GM21526 (cell line): ENCODE measurements around the gene SSBP3.

Experiments
- ATAC-seq: cut with Tn5 transposase; IDR thresholded peaks from one replicate; pipeline ENCODE4 v1.9.1; 2021; ENCODE audit warnings: moderate library complexity; ENCODE audit not compliant: unreplicated experiment, low FRiP score

The SSBP3 gene

DNA sequence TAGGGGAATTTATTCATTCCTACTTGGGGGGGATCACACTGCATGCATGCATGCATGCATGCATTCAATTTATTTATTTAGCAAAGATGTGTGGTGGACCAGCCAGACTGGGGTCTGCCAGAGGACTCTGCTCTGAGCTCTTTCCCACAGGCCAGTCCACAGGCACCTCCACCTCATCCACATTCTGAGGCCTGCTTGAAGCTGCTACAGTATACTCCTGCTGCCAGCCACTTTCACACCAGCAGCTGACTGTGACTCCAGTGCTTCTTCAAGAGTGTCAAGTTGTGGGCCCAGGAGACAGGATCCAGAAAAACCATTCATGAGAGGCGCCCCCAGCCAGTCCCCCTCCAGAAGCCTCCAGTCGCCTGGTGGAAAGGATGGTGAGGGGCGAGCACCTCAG is 30.9 kb downstream of the SSBP3 start:
- ATAC-seq: no peak

DNA sequence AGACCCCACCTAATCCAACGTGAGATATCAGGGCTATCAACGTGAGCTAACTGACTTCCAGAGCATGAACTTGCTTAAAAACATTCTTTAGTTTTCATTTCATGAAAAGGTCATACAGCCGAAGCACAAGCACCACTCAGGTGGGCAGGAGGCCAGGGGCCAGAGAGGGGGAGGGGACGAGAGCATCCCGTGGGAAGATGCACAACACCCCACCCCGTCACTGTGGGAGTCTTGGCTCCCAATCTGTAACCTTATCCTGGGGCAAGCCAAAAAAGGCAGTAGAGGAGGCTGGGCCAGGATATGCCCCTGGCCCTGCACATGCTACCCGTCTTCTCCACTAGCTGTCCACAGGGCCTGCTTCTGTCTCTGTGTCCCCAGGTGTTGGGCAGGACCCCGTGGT is 31.4 kb downstream of the SSBP3 start:
- ATAC-seq: no peak

DNA sequence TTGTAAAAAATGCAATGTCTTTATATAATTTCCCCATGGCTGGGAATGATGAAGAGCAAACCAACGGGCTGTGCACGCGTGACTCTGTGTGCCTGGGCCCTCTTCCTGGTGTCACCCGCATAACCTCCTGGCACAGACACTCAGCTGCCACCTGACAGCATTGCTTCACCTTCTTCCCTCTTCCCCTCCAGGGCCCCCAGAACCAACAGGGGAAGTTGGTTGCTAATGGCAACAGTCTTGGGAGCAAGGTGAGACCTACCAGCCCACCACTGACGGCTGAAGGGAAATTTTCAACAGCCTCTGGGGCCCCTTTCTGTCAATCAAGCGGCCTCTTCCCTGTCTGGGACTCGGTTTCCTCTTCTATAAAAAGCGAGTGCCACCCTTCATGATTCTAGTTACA is 33.2 kb downstream of the SSBP3 start:
- ATAC-seq: no peak

DNA sequence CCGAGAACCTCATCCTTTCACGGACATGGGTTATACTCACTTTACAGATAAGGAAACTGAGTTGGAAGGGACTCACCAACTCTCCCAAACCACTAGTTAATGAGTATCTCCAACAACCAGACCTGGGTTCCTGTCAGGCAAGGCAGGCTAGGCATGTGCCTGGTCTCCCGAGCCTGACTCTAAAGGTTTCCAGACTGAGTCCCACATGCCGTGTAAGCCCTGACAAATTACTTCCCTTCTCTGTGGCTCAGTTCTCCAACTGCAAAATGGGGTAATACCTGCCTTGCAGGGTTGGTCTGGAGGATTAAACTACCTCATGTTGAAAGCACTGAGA is 34.3 kb downstream of the SSBP3 start:
- ATAC-seq: no peak

DNA sequence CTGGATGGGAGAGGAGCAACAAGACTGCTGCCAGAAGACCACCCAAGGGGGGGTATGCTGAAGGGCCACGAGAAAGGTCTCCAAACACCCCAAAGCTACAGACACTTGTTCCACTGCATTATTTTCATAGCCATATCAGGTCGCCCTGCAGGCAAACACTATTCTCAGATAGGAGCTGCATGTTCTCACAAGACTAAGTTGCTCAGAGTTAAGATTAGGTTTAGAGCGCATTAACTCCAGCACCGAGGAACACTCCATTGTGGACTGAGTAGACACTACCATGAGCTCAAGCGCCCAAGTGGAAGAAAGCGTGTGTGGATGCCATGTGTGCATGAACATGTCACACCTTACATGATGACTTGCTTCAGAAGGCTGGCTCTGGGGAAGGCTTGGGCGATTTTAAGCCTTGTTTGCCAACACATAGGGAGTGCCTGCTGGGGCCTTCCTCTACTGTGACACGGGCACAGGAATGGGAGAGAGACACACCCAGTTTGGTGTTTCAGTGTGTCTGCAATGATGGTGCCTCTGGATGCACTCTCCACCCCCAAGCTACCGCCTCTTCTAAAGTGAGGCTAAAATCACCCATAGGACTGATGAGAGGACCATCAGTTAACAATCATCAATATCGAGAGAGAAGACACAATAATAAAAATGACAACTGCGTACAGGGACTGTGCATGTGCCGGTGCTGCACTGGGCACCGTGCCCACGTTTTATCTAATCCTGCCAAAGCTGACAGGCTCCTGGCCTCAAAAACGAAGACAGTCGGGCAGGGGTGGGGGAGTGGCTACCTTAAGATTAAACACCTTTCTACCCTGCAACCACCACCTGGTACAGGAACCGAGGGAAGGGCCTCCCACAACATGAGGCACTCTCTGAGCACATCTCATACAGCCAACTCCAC is 34.9 kb downstream of the SSBP3 start:
- ATAC-seq: no peak

DNA sequence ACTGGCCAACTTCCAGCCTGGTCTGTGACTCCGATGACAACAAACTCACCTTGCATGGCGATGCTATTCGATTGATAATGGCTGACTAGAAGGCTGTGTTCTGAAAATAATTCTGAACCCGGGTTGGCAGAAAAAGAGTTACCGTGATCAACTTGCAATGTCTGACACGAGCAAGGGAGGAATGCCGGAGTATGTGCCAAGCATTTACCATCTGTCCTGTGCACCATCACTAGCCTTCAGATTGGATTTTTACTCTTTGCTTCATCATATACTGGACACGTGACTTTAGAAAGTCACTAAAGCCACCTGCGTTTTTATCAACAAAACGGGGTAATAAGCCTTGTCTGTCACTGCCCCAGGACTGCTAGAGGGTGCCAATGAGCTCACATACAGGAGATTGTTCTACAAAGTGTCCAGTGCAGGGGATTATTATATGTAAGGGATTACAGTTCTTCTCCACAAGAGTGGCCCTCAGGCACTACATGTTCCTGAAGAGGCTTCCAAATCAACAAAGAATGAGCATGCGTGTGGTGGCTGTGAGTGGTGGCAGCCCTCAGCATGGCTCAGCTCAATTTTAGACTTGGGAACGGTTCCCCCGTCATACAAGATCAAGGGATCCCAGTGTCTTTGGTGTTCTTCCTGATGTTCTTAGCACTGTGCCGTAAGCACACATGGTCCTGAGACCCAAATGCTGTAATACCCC is 35.8 kb downstream of the SSBP3 start:
- no peak for ATAC-seq

DNA sequence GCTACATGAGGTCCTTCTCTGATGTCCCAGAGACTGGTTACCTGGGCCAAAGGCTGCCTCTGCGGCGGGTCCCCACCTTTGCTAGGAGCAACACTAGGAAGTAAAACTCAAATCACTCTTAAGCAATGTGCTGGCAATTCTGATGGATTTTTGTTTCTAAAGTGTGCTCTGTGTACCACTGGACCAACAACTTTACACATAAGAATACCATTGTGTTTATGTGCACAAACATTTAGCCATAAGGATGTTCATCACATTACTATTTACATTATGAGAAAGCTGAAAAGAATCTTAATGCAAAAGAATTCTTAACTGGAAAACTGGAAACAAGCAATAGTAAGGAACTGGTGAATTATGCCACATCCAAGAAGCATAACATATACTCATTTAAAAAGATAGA is 38.6 kb downstream of the SSBP3 start:
- no peak for ATAC-seq

DNA sequence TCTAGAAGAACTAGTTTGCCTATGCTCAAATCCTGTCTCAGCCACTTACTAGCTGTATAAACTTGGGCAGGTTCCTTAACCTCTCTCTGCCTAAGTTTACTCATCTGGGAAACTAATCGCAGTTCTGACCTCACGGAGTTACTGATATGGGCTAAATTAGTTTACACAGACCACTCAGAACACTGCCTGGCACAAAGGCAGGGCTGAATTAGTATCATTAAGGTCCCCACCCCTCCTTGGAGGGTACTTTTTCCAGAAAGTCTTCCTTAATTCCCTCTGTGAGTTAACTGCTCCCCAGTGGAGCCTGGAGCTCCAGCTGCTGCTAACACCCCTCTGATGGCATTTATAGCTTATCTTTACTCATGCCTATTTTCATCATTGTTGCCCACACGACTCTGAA is 40.3 kb downstream of the SSBP3 start:
- no peak for ATAC-seq

DNA sequence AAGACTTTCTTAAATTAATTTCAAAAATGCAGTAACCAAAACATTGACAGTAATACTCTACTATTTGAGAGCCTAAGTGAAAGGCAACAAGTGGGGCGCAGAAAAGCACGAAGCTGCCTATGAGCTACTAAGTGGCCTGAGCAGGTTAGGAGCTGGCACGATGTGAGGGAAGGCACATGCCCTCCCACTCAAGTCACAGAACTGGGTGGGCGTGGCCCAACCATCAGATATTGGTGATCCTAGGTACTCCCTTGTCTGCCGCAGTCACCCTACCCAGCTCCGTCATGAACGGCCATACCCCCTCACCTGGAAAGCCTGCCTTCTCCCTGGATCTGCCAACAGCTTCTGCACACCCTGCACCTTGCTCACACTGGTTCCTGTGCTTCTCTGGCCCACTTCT is 40.8 kb downstream of the SSBP3 start:
- no peak for ATAC-seq

DNA sequence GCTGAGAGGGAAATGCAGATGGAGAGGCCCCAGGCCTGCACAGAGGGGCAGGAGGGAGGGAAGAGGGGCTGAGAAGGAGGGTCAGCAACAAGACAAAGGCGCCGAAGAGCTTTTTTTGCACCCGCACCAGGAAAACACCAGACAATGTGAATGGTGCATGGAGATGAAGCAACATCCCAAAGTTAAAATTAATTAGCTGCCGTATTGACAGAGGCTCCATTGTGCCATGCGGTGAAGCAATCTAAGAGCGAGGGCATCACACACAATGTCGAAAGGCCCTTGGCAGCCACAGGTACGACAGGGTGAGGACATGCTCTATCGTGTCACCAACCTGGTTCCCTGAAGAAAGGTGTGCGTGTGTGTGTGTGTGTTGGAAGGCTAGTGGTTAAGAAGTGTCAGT is 41.2 kb downstream of the SSBP3 start:
- no peak for ATAC-seq

DNA sequence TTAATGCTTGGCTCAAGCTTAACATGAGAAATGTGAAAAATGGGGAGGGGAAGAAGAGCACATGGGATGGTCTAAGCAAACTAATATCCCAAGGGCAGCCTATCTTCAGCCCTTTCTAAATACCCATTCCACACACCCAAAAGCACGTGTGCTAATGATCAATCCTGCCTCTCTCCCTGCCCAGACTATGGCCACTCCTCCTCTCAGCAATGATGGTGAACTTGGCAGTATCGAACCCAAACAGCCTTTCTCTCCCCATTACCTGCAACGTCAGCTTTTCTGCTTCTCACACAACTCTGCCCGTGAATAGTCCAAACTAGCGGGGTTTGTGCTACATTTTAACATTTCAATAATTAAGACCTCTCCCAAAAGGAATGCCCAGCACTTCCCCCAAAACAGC is 41.6 kb downstream of the SSBP3 start:
- ATAC-seq: no peak

DNA sequence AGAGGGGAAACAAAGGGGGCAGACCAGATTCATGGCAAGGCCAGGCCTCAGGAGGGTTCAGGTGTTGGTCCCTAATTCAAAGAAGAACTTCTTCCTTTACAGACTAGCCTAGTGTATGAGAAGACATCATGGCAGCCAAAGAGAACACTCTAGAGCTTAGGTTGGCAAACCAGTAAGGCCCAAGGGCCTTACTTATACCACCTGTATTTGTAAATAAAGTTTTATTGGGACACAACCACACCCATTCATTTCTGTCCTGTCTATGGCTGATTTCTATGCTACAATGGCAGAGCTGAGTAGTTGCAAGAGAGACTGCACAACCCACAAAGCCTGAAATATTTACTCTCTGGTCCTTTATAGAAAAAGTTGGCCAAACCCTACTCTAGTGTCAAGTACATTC is 42.3 kb downstream of the SSBP3 start:
- no peak for ATAC-seq

DNA sequence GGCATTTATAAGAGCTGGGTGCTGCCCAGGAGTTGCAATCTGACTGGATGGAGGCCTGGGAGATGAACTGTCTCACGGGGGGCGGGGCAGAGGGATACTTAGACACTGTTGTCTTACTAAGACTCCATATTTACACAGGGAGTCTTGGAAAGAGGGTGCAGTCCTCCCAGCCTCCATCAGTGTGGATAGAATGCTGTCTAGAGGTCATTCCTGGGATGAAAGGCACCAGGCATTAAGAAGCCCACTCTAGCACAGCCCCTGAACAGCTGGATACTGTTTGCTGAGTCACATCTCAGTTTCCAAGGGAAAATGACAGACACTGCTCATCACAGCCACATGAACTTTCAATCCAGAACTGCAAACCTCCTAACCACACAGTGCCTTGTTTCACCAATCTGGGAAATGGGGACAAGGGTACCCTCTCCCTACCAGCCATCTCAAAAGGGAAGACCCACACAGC is 43.3 kb downstream of the SSBP3 start:
- ATAC-seq: no peak

DNA sequence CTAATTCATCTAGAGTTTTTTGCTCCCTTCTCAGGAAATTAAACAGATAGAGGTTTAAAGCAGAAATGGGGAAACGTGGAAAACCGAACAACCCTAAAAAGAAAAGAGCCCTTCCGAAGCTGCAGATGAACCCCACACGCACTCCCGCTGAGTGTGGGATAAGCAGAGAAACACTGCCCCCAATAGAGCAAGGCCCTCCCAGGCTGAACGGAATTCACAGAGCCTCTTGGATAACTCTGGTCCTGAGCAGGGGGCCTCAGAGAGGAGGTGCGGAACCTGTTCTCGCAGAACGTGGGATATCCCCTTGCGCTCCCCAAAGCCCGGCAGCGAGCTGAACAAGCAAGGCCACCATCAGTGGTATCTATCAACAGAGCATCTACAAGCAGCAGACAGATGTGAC is 44.9 kb downstream of the SSBP3 start:
- no peak for ATAC-seq

DNA sequence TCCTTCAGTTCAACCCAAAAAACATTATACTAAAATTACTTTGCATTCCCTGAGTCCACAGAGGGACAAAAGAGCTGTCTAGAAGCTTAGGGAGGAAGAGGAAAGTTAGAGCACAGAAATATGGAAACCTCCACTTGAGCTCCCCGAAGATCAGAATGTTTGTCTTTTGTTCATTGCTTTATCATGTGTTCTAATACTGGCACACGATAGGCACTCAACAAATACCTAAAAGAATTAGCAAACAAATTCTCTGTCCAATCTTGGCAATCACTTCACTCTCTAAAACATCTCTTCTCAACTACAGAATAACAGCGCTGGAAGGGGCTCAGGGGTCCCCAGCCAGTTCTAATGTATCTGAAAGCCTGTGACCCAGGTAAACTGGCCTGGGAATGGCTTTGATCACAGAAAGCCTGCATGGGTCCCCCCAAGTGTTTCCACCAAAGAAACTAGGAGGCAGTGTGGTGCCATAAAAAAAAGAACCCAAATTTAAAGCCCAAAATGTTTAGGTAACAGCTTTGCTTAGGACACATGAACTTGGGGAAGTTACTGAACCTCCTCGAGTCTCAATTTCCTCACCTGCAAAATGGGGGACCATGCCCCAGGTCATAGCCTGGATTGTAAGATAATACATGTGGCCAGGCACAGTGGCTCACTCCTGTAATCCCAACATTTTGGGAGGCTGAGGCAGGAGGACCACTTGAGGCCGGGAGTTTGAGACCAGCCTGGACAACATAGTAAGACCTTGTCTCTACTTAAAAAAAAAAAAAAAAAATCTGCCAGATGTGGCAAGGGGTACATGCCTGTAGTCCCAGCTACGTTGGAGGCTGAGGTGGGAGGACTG is 45.8 kb downstream of the SSBP3 start:
- ATAC-seq: no peak

DNA sequence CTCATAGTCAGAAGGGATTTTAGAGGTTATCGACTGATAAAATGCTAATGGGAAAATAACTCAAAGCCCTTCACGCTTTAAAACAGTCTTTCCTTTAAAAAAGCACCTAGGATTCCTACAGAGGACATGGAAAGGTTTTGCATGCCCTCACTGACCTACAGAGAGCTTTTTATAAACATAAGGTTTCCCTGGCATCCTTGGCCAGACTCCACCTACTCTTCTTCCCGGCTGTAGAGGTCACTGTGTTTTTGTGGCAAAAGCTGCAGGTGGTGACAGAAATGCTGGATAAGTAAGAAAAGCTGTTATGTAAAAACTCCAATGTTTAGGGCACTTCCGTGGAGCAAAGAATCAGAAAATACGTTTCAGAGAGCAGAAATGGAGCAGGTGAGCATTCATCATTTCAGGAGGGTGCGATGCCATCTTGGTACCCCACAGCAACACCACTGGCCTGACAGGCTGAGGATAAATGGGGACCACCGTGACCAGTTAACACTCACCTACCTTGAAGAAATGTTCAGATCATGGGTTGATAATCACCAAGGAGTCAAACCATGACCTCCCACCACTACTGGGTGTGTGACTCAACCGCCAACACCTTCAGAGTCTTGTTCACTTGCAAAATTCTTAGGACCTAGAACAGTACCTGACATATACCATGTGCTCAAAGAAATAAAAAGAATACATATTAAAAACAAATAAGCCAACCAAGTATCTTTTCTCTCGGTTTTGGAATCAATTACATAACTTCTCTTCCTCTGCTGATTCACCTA is 46.6 kb downstream of the SSBP3 start:
- no peak for ATAC-seq

DNA sequence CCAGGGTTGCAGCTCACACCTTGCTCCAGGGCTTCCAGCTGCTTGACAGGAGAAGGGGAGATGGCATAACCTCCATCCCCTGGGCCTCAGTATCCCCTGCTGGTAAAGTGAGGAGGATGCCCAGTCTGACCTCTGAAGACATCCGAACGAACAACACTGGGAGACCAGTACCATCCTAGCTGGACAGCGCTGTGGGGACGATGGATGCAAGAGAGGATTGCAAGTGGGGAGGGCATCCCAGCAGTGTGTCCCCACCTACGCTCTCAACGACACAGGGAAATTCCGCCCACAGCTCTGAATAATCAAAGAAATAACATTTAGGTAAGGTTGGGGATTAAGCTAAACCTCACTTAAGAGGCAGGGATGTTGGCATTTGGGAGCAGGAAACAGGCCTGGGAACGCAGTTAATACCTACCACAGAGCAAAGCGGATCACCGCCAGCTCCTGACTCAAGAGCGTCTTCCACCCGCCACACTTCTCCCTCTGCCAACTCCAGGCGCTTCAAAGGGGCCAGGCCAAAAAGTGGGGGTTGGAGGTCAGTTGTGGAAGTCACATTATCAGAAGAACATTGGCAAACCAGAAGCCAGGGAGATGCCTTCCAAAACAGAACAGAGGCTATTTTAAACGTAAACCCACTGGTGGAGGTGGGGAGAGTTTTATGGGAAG is 47.6 kb downstream of the SSBP3 start:
- no peak for ATAC-seq

DNA sequence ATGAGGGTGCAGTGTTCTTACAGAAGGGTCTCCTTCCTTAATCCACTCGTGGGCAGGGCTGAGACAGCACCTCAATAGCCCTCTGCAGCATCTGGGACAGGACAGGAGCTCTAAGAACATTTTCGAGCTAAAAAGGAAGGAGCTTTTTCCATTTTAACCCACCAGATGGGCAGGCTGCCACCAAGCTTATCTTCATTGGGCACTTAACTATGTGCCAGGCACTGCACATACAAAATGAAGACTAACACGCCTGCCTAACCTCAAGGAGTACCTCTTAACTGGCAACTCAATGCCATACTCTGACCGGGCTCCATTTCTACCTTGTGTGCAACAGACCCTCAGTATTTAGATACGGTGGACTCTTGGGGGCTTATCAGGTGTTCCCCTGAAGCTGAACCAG is 48.2 kb downstream of the SSBP3 start:
- no peak for ATAC-seq

DNA sequence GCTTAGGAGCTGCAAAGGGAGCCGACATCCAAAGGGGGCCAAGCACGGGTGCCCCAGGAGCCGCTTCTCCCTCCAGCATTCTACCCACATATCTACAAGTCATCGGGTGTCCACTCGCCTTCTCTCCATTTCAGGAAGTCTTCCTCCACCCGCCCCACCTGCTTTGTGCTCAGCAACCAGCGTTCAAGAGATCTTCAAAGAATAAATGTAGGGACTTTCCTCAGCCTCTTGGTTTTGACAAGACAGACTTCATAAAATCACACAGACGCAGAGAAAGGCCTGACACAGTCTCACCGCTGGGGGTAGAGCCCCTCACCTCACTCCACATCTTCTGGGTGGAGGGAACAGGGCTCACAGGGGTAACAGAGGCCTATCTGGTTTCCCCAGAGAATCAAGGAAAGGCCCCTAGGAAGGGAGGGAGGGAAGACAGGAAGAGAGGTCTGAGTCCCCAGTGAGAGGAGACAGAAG is 49.5 kb downstream of the SSBP3 start:
- ATAC-seq: no peak
